NT2/D1 (cell line): ENCODE results near the gene LBX1.

ENCODE experiments used
- DNase-seq: peaks from one replicate; pipeline ENCODE4 v3.0.0-alpha.2; 2011; ENCODE audit warnings: low read depth, low spot score
- H3K27me3 ChIP-seq: 2 replicates; pipeline ENCODE4 v1.6.0; 2011; ENCODE audit warnings: mild to moderate bottlenecking; ENCODE audit not compliant: insufficient read length, insufficient read depth
- H3K36me3 ChIP-seq: 2 replicates; pipeline ENCODE4 v1.6.1; 2011; ENCODE audit warnings: mild to moderate bottlenecking, low read length, mixed read lengths; ENCODE audit not compliant: insufficient read depth, insufficient read length
- H3K4me1 ChIP-seq: 2 replicates; pipeline ENCODE4 v1.5.1; 2011; ENCODE audit not compliant: insufficient read depth, insufficient read length
- H3K4me3 ChIP-seq: 2 replicates; pipeline ENCODE4 v1.5.1; 2011; ENCODE audit warnings: low read depth; ENCODE audit not compliant: insufficient read length
- H3K9ac ChIP-seq: 2 replicates; pipeline ENCODE4 v1.6.0; 2011; ENCODE audit warnings: low read depth; ENCODE audit not compliant: insufficient read length
- H3K9me3 ChIP-seq: 2 replicates; pipeline ENCODE4 v1.5.1; 2011; ENCODE audit warnings: mild to moderate bottlenecking, low read length; ENCODE audit not compliant: insufficient read depth
- SUZ12 ChIP-seq: IDR thresholded peaks from 2 replicates; pipeline ENCODE4 v1.6.1; 2011; ENCODE audit not compliant: insufficient read length, insufficient read depth; ENCODE audit errors: extremely low read depth
- YY1 ChIP-seq: IDR thresholded peaks from 2 replicates; pipeline ENCODE4 v1.6.1; 2011; ENCODE audit not compliant: insufficient read length, insufficient read depth
- ZNF274 ChIP-seq: IDR thresholded peaks from 2 replicates; pipeline ENCODE4 v1.6.1; 2011; ENCODE audit warnings: mild to moderate bottlenecking, low read depth, low read length

The LBX1 gene, protein sequence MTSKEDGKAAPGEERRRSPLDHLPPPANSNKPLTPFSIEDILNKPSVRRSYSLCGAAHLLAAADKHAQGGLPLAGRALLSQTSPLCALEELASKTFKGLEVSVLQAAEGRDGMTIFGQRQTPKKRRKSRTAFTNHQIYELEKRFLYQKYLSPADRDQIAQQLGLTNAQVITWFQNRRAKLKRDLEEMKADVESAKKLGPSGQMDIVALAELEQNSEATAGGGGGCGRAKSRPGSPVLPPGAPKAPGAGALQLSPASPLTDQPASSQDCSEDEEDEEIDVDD

DNA sequence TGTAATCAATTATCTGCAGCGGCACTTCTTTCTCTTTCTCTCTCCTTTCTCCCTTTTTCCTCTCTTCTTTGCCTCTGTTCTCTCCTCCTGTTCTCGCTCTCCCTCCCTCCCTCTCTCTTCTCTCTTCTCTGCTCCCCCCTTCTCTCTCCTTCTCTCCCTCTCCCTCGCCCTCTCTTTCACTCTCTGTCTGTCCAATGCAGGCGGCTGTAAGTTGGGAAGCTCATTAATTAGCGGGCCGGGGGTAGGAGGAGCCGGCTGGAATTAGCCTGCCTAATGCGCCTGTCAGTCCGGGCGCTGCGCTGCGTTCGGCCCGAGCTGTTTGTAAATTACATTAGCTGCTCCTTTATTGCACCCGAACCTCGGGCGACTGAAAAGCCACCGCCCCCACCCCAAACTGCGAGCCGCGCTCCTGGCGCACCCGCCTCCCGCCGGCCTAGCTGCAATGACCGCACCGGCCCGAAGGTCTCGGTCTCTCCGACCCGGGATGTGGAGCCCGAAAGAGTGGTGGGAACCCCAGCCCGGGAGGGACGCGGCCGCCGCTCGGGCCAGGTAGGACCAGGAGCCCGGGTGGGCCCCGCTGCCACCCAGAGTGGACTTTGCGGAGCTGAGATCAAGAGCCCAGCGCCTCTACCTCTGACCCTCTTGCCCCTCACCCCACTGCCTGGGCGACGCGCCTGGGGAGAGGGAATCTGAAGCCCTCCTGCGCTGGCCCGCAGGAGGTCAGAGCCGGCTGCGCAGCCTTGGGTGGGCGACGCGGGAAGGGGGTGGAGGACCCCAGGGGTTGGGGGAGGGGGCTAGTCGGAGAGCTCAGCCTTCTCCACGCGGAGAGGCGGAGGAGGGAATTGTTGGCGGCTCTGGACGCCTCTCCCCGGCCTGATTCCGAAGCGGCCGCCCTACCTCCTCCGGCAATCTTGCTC lies at the start of gene LBX1:
TSS of gene LBX1 (minus strand) at position 198 of the 917 bp plus-strand sequence. CDS start 648 bp downstream, outside the sequence.
- peaks cover 10% of the 10 kb centered on the region for H3K4me1 ChIP-seq
- DNase-seq: no peak
- H3K27me3 ChIP-seq: peaks cover 100% of the 10 kb centered on the region
- no peaks in the 10 kb centered on the region for H3K9me3 ChIP-seq
- peak within 1 kb of the TSS; percentile 15 for H3K4me3 ChIP-seq
- TF ChIP-seq ZNF274: no peak
- peak; percentile 80 for TF ChIP-seq SUZ12
- TF ChIP-seq YY1: no peak
- no peak within 1 kb of the TSS for H3K9ac ChIP-seq
- H3K36me3 ChIP-seq: no peaks in the 10 kb centered on the region

DNA sequence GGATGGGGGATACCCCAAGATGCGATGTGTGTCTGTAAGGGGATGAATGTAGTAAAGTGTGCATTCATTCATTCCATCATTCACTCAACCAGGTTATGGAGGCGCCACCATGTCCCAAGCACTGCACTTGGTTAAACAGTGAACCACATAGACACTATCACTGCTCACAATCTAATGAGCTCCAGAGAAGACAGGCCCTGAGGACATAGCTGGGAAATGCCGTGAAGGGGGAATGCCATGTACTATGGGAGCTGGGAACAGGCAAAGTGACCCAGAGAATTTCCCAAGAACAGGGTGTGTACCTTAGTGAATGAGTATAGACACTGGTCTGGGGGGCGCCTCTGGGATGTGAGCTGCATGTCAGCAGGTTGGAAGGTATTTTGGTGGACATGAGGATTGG lies 44.5 kb upstream of the LBX1 start:
- no peak overlapping the region for H3K9ac ChIP-seq
- peaks cover 3% of the 10 kb centered on the region for H3K4me1 ChIP-seq
- H3K27me3 ChIP-seq: no peaks in the 10 kb centered on the region
- no peak overlapping the region for H3K4me3 ChIP-seq
- H3K36me3 ChIP-seq: no peaks in the 10 kb centered on the region
- H3K9me3 ChIP-seq: no peaks in the 10 kb centered on the region
- no peak for DNase-seq
- TF ChIP-seq SUZ12 (no peak), ZNF274 (no peak), YY1 (no peak)

DNA sequence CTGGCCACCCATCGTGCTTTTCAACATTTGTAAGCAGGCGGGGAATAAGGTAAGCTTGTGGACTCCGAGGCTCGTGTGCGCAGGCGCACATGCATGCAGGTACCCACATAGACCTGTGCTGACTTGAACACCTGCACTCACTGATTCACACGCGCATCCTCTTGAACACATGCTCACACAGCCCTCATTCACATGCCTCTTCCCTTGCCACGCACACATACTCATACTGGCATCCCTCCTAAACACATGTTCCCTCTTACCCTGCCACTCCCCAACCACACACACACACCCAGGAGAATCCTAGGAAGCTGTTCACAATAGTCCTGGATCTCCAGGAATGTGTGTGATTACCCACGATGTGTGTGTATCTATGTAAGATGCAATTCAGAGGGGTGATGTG lies 44.1 kb upstream of the LBX1 start:
- no peak overlapping the region for H3K4me3 ChIP-seq
- no peak for TF ChIP-seq ZNF274
- TF ChIP-seq YY1: no peak
- TF ChIP-seq SUZ12: no peak
- no peaks in the 10 kb centered on the region for H3K36me3 ChIP-seq

DNA sequence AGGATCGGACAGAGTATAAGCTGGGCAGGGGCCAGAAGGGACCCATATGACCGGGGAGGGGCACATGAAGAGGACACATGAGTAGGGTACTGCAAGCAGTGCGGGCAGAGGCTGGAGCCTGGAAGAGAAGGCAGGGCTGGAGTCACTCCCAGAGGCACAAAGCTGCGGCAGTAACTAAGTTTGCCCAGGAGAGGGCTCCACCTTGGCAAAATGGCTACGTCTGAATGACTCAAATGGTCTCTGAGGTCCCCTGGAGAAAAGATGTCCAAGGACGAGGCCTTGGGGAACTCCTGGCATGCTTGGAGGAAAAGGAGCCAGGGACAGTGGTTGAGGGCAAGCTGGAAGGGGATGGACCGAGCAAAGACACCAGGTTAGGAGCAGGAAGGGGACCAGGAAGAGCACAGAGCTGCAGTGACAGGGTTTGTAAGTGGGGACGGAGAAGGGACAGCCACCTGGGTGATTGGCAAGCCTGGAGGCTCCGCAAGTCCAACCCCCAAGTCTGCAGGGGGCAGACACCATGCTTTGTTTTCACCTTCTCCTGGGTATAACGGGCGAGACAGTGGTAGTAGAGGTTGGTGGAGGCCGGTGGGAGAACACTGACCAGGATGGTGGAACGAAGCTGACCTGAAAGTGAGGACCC lies 43.1 kb upstream of the LBX1 start:
- Histone ChIP-seq H3K9me3 (no peaks in the 10 kb centered on the region), H3K9ac (no peak overlapping the region)
- DNase-seq: peak; percentile 65

More for the DNA sequence above, 44.1 kb upstream of the LBX1 start:
- Histone ChIP-seq H3K27me3 (no peaks in the 10 kb centered on the region), H3K4me1 (peaks cover 3% of the 10 kb centered on the region), H3K9me3 (no peaks in the 10 kb centered on the region), H3K9ac (no peak overlapping the region)
- DNase-seq: no peak

DNA sequence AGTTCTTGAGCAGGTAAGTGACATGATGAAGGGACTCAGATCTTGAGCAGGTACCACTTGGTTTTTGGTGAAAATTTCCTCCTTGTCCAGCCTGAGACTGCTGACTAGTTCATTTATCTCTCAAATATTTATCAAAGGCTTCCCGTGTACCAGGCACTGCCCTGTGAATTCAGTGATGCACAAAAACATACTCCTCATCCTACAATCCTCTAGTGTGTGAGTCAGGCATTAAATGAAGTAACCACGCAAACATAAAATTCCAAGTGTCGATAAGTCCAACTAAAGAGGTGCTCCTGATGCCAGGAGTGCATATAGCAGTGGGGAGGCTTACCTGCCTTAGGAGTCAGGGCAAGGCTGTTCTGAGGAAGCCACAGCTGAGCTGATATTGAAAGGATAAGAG lies 41.5 kb upstream of the LBX1 start:
- Histone ChIP-seq H3K36me3 (no peaks in the 10 kb centered on the region), H3K9me3 (no peaks in the 10 kb centered on the region), H3K4me1 (peaks cover 8% of the 10 kb centered on the region), H3K9ac (no peak overlapping the region), H3K27me3 (no peaks in the 10 kb centered on the region), H3K4me3 (no peak overlapping the region)
- TF ChIP-seq ZNF274 (no peak), SUZ12 (no peak), YY1 (no peak)
- no peak for DNase-seq

More for the DNA sequence above, 43.1 kb upstream of the LBX1 start:
- TF ChIP-seq SUZ12: no peak
- no peak for TF ChIP-seq ZNF274
- TF ChIP-seq YY1: peak; percentile 34
- no peaks in the 10 kb centered on the region for H3K36me3 ChIP-seq
- H3K4me1 ChIP-seq: peaks cover 3% of the 10 kb centered on the region
- no peak overlapping the region for H3K4me3 ChIP-seq
- H3K27me3 ChIP-seq: no peaks in the 10 kb centered on the region

DNA sequence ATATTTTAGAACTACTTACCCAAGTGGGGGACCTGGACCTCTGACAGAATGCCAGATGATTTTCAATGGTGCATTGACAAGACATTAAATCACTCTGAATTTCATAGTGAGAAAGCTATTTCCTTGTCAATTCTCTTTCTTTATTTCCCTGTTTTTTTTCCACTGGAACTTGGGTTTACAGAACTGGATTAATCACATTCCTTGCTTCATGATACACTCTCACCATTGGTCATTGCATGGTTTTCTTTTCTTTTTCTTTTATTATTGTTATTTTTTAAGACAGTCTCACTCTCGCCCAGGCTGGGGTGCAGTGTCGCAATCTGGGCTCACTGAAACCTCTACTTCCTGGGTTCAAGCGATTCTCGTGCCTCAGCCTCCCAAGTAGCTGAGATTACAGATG lies 38.5 kb upstream of the LBX1 start:
- Histone ChIP-seq H3K9ac (no peak overlapping the region), H3K27me3 (no peaks in the 10 kb centered on the region), H3K9me3 (no peaks in the 10 kb centered on the region), H3K4me1 (peaks cover 11% of the 10 kb centered on the region), H3K4me3 (no peak overlapping the region), H3K36me3 (no peaks in the 10 kb centered on the region)
- no peak for DNase-seq
- no peak for TF ChIP-seq ZNF274

DNA sequence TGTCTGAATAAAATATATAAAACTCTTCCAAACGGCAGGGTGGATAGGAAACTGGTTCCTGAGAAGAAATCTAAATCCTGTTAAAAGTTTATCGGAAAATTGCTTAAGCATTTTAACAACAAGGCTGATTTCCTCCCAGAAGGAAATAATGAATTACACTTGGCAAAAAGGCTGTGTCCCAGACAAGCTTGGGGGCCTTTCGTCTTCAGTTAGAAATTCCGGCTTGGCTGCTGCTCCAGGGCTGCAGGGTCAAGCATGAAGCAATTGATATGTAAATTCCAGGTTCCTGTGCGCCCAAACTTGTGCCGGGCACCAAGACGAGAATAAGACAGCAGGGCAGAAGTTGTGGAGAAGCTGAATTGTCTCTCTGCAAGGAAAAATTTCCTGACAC lies 38.0 kb upstream of the LBX1 start:
- H3K27me3 ChIP-seq: no peaks in the 10 kb centered on the region
- peaks cover 8% of the 10 kb centered on the region for H3K4me1 ChIP-seq
- no peak for DNase-seq
- no peak overlapping the region for H3K4me3 ChIP-seq
- TF ChIP-seq ZNF274: no peak
- TF ChIP-seq SUZ12: no peak
- TF ChIP-seq YY1: no peak
- H3K9ac ChIP-seq: no peak overlapping the region
- no peaks in the 10 kb centered on the region for H3K9me3 ChIP-seq
- H3K36me3 ChIP-seq: no peaks in the 10 kb centered on the region
